GM18502 (cell line): ENCODE data around the gene FRMPD2.

ENCODE experiments used
- ATAC-seq: cut with Tn5 transposase; IDR thresholded peaks from one replicate; pipeline ENCODE4 v1.9.1; 2021; ENCODE audit warnings: mild to moderate bottlenecking; ENCODE audit not compliant: unreplicated experiment, poor library complexity

Gene FRMPD2, protein sequence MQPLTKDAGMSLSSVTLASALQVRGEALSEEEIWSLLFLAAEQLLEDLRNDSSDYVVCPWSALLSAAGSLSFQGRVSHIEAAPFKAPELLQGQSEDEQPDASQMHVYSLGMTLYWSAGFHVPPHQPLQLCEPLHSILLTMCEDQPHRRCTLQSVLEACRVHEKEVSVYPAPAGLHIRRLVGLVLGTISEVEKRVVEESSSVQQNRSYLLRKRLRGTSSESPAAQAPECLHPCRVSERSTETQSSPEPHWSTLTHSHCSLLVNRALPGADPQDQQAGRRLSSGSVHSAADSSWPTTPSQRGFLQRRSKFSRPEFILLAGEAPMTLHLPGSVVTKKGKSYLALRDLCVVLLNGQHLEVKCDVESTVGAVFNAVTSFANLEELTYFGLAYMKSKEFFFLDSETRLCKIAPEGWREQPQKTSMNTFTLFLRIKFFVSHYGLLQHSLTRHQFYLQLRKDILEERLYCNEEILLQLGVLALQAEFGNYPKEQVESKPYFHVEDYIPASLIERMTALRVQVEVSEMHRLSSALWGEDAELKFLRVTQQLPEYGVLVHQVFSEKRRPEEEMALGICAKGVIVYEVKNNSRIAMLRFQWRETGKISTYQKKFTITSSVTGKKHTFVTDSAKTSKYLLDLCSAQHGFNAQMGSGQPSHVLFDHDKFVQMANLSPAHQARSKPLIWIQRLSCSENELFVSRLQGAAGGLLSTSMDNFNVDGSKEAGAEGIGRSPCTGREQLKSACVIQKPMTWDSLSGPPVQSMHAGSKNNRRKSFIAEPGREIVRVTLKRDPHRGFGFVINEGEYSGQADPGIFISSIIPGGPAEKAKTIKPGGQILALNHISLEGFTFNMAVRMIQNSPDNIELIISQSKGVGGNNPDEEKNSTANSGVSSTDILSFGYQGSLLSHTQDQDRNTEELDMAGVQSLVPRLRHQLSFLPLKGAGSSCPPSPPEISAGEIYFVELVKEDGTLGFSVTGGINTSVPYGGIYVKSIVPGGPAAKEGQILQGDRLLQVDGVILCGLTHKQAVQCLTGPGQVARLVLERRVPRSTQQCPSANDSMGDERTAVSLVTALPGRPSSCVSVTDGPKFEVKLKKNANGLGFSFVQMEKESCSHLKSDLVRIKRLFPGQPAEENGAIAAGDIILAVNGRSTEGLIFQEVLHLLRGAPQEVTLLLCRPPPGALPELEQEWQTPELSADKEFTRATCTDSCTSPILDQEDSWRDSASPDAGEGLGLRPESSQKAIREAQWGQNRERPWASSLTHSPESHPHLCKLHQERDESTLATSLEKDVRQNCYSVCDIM (N-terminal part only)

DNA sequence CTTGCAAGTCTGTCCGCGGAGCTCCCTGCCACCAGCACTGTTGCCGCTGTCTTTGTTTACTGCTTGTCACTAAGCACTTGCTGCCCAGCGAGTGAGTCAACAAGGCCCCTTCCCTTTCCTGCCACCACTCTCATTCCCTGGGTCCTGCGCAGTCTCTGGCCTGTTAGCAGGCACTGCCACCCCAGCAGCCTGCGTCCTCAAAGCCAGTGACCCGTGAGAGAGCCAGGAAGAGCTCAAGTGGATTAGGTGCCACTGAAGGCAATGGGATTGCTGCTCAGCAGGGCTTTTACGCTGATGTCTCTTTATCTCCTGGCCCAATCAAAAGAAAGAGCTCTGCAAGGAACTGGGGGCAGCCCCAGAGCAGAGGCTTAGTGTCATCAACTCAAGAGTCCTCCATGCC lies at the start of gene FRMPD2:
TSS of gene FRMPD2 (minus strand) at position 61 of the 400 bp plus-strand sequence. CDS start 129 bp downstream, outside the sequence.
- no peak for ATAC-seq

DNA sequence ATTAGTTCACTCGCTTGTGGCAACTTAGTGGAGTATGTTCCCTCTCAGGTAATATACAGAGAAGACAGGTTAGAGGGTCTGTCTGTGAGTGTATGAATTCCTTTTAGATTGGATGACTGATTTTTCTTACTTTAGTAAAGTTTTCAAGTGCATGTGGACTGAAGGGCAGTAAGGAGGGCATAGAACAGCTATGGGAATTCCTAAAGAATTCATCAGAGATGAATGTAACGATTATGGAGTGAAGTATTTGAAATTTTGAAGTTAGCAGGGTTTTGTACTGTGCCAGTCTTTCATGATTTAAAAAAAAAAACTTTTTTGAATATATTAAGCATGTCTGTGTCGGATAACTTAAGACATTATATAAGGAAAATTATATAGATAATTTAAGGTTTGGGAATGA lies 47.5 kb upstream of the FRMPD2 start:
- ATAC-seq: no peak

DNA sequence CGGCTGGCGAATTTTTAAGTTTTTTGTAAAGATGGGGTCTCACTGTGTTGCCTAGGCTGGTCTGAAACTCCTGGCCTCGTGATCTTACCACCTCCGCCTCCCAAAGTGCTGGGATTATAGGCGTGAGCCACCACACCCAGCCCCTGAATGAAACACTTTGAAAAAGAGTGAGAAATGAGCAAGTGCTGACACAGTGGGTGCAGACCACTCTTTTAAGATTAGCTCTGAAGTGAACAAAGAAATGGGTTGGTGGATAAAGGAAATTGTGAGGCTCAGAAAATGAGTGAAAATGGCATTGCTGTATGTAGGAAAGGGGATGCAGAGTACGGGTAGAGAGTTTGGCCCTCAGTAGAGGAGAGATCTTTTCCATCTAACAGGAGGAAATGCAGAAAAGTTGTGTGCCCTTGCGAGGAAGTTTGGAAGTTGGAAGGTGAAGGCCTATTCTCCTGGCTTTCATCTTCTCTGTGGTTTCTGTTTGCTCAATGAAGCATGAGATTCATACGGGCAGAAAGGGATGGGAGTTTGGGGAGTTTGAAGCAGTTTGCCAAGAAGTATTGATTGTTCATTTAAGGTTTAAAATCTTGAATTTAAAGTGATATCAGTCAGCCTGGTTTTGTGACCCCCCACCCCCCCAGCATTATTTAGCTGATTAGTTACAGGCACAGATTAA lies 43.0 kb upstream of the FRMPD2 start:
- ATAC-seq: no peak

DNA sequence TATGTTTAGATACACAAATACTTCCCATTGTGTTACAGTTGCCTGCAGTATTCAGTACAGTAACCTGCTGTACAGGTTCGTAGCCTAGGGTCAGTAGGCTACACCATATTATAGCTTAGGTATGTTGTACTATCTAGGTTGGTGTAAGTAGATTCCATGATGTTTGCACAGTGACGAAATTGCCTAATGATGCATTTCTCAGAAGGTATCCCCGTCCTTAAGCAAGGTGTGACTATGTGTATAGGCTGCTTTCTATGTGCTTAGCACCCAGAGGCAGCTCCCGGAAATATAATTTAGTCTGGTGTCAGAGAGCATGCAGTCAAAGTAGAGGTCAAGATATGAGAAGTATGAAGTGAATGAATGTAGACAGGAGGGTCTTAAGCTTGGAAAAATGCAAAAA lies 41.7 kb upstream of the FRMPD2 start:
- ATAC-seq: no peak

DNA sequence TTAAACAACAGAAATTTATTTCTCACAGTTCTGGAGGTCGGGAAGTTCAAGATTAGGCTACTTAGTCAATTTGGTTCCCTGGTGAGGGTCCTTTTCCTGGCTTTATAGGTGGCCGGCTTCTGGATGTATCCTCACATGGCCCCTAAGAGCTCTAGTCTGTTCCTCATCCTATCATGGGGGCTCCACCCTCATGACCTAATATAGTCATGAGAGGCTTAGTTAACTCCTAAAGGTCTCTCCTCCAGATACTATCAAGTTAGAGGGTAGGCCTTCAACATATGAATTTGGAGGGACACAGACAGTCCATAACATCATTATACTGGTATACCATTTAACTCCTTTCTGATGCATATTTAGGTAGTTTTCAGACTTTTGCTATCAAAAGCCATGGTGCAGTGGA lies 39.6 kb upstream of the FRMPD2 start:
- ATAC-seq: no peak

DNA sequence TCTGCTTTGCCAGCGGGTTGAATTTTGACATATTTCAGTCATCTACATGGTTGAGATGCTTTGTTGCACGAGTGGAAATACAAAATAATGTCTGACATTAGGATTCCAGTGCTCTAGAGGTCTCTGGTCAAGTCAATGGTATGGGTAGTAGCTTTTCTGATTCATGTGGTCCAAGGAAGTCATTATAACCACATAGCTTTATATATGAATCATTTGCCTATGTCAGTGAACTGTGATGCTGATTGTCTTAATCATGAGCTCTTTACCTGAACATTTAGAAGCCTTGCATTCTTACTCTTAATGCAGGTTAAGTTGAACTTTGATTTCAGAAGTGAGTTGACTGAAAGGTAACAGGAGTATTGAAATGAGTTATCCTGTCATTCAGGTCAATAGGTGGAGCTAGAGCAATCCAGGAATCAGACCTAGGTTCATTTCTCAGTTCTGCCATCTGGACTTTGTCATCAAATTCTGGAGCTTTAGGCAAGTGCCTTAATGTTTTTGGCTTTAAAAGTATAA lies 35.3 kb upstream of the FRMPD2 start:
- ATAC-seq: no peak

DNA sequence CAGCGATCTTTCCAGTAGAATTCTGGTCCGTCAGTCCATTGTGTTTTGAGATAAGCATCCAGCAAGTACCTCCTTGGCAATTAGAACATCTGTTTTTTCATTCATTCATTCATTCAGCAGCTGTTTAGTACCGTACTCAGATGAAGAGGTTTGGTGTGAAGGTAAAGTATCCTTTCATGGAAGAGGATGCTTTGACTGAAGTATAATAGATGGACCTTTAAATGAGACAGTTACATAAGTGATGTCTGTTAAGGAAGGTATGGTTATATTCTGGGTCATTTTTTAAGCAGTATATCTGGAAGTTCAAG lies 33.2 kb upstream of the FRMPD2 start:
- no peak for ATAC-seq

DNA sequence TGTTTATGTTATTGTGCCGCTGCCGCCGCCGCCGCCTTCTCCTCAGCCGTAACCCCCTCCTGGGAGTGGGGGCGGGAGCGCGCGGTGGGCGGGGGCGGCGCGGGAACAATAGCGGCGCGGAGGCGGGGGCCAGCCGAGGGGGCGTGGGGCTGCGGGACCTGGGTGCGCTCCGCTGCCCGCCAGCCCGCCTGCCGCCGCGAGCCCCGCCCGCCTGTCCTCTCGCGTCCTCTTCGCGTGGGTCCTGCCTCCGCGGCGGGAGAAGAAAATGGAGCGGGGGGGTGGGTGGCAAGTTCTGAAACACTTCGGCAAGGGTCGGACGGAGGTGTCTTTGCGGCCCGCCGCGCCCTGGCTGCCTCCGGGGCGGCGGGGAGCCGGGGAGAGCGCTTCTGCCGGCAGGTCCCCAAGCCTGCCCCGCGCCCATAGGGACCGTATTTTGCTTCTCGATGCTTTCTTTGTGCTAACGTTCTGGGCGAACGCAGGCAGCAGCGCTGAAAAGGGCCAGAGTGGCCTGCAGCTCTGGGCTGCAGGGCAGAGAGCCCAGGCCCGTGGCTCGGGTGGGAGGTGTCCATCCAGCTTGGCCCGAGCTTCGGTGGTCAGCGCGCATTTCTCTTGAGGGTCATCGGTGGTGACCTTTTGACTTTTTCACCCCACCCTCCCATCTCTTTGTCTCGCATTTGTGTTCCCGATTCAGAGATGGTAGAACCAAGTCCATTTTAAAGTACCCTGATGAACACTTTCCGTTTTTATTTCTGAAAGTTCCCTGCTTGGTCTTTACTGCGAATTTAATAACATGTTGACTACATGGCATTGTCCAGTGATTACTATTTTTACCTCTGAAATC lies 32.6 kb upstream of the FRMPD2 start:
- ATAC-seq: peak; percentile 48

DNA sequence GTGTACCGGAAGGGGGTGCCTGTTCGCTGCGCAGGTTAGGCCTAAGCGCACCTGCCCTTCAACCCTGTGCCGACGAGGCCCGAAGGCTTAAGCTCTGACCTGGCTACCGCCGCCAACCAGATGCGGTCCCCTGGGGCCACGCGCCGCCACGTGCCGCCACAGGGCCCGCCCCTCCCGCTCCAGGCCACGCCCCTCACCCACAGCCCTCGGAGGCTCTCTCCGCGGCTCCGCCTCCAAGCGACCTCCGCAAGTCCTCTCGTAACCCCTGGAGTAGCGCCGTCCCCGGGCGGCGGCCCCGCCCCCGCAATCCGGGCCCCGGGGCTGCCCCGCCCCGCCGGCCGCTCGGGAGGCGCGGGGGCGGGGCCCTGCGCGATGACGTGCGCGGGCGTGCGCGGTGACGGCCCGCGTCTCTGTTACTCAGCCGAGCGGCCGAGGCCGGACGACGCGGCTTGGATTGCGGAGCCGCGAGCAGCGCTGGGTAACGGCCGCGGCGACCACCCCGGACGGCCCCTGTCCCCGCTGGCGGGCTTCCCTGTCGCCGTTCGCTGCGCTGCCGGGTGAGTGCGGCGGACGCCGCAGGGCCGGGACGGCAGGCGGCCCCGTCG lies 31.9 kb upstream of the FRMPD2 start, which contains the start of gene MAPK8:
TSS of gene MAPK8 (plus strand) at position 413 of the 605 bp plus-strand sequence. CDS start 94,984 bp downstream, outside the sequence.
- peak; percentile 84 for ATAC-seq

DNA sequence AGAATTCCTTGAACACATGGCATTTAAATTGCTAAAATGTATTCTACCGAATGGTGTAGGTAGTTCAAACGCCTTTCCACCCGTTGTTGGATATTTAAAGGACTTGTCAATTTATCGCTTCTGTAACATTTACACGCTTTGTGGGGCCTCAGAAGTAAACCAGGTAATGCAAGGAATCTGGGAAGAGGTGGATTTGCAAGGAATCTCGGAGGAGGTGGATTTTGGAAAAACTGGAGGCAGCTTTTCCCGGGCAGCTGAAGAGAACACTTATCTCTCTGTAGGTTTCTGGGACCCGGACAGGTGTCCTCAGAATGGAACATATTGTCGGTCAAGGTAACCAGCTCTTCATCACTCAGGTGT lies 31.4 kb upstream of the FRMPD2 start:
- ATAC-seq: no peak

DNA sequence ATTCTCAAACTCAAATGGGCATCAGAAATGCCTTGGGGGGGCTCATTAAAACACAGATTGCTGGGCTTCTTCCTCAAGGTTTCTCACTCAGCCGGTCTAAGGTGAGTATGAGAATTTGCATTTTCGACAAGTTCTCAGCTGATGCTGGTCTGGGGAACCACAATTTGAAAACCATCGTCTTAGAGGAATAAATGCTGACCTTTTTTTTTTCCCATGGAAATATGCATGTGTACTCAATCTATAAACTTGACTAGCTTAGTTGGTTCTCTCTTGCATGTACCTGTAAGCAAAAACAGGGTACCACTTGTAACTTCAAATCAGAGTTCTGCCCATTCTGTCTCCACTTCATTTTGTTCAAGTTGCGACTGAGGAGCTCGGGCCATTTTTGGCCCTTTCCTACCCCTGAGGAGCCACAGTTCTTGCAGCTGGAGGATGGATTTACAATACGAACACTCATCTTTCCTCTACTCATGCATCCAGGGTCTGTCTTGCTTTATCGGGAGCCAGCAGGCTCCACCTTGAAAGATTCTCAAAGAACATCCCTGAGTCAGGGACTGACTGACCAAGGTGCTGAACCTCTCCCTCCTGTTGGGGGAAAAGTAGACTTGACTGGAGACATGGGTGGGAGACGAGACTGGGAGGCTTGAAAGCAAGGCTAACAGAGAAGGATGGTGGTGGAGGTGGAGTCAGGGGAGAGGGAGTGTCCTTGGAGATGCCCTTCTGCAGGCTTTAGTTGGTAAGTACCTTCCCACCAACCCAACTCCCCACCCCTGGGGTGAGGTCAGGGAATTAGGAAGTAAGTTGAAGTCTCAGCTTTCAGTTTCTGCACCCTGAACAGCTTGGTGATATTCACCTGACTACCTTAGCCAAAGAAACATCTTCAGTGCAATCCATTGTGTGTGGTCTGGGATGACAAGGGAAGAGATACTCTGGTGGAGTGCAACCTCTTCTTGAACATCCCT lies 28.3 kb upstream of the FRMPD2 start:
- ATAC-seq: no peak

DNA sequence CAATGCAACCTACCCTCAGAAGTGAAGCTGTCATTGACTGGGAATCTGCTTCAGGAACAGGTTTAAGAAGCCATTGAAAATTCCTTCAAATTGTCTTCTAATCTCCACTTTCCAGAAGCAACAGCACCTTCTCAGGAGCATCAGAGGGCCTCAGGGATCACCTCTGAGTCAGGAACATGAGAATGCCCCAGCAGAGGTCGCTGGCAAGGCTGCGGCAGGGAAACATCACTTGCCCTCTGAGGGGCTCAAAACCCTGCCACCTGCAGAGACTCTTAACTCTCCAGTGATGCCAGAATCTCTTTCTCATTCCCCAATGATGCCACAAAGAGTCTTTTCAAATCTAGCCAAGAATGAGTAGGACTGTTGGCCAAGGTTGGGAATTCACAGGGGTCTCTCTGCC lies 26.1 kb upstream of the FRMPD2 start:
- no peak for ATAC-seq

DNA sequence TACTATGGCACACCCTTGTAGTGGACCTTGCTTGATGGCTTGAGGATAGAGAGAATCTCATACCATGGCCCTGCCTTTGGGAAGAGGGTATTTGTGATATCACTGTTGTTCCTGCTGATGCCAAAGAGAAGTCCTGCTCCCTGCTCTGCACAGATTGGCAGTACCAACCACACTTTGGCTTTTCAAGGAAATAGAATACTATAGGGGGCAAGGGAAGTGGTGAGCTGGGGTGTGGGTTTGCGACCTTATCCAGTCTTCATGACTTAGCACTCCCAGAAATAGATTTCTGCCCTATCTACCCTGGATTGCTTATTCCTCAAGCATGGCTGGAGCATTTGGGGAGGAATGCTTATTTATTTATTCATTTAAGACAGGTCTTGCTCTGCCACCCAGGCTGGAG lies 25.2 kb upstream of the FRMPD2 start:
- ATAC-seq: no peak

DNA sequence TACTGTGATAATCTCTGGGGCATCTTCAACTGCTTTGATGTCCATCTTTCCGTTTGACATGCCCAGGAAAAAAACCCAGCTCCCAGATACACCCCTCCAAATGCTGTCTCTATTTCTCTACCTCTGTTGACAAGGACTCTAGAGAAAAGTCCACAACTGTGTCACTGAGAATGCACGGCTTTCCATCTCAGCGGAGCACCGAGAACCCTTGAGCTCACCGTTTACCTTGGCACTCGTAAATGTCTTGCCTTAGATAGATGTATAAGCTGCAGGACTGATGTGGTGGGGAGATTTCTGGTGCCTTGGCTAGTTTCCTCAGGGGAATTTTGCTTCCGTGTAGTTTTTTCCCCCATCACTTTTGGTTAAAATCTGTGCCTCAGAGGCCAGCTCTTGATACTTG lies 24.6 kb upstream of the FRMPD2 start:
- ATAC-seq: no peak

DNA sequence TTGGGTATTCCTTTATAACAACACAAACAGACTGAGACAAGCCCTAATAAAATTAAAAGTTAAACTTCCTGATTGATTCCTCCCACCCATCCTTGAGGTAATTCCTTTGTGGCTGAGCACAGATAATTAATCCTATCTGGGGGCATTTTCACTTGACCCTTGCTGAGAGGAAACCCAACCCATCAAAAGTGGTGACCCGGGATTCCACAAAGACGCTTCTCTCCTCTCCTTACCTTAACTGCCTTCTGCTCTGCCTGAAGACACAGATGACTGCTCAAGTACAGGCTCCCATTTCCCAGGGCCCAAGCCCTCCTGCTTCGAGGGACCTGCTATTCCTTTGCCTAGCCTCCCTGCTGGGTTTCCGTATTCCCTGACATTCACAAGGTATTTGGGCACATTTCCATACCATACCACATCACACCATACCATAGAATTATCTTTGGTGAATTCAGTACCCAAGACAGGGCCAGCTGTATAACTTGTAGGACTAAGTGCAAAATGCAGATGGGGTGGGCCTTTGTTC lies 22.1 kb upstream of the FRMPD2 start:
- ATAC-seq: no peak

DNA sequence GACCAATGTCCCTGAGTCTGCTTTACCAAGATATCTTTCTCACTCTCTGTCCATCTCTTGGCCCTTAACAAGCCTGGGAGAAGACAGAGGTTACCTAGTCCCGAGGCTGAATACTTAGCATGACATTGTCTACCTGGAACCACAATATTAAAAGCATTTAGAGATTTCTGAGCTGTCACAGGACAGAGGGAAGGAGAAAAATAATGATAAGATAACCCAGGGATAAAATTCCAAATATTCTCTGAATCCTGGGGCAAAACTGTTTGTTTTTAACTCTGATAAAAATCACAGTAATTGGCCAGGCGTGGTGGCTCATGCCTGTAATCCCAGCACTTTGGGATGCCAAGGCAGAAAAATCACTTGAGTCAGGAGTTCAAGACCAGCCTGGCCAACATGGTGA lies 19.9 kb upstream of the FRMPD2 start:
- no peak for ATAC-seq

DNA sequence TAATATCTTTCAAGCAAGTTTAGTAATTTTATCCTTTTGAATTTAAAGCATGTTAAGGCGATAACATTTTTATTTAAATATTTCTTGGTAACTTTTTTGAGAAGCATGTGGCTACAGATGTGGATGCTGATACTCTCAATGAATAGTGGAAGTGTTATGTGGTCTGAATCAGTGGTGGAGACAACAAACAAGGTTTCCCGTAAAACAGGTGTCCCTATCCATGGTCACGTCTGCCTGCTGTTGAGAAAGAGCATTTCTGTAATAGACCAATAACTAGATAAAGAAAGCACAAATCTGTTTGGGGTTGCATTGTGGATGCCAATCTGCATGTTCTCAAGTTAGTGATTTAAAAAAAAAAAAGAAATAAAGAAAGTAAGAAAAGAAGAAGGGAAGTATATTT lies 18.1 kb upstream of the FRMPD2 start:
- ATAC-seq: no peak
